ENCODE results near the gene XPO6. TPM values are rescaled to one million over a fixed set of nuclear protein-coding genes. Genes with fewer than 3 reads are reported as not detected.
A peak's percentile ranks its signal among the peaks of the same experiment; 100 is the strongest.

Gene XPO6
- total RNA-seq, 1 donor from 2014 or later: 155 TPM

DNA sequence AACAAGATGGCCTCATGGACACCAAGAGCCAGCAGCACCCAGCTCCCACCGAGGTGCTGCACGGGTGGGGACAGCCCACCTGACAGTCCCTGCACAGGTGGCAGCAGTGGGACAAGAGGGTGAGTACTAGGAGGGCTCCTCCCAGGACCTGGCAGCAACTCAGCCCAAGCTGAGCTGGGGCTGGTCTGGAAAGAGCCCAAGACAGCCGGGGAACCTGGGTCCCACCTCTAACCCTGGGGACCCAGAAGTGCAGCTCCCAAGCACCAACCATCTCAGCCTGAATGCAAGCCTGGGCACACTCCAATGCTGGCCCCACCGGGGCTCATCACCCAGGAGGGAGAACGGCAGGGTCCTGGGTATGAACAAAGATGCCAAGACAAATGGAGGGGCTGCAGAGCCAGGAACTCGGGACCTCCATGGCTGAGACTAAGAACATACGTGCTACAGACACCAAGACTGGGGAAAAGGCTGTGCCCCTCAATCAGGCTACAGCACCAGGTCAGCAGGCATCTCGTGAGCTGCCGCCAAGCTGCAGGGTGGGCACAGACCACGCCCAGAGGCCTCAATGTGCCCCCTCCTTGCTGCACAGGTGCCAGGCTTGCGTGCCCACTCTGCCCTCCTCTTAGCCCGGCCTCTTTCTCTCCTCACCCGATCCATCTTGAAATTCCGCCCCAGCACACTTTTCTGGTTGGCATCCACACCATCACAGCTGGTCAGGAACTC lies 110.8 kb downstream of the XPO6 start:
- Mint-ChIP-seq H3K4me3 (ENCODE audit: unreplicated experiment) (no peak overlapping the region), H3K27ac (ENCODE audit: unreplicated experiment) (no peak overlapping the region), H3K27me3 (ENCODE audit: unreplicated experiment) (peaks cover 13% of the 10 kb centered on the region), H3K9me3 (ENCODE audit: unreplicated experiment) (no peaks in the 10 kb centered on the region), H3K4me1 (ENCODE audit: unreplicated experiment) (peaks cover 5% of the 10 kb centered on the region), H3K36me3 (ENCODE audit: low read depth, unreplicated experiment) (peaks cover 55% of the 10 kb centered on the region)
- DNase-seq (ENCODE audit: low spot score): no peak
- no peak for TF ChIP-seq CTCF (IDR thresholded peaks at IDR 0.05; ENCODE audit: unreplicated experiment)

GRCh38 chr16:28098959-28099945 lies 112.5 kb downstream of the XPO6 start:
- H3K27me3 Mint-ChIP-seq (ENCODE audit: unreplicated experiment): peaks cover 15% of the 10 kb centered on the region
- DNase-seq (ENCODE audit: low spot score): no peak
- H3K9me3 Mint-ChIP-seq (ENCODE audit: unreplicated experiment): no peaks in the 10 kb centered on the region
- H3K36me3 Mint-ChIP-seq (ENCODE audit: low read depth, unreplicated experiment): peaks cover 44% of the 10 kb centered on the region
- peaks cover 5% of the 10 kb centered on the region for H3K4me1 Mint-ChIP-seq (ENCODE audit: unreplicated experiment)
- no peak overlapping the region for H3K27ac Mint-ChIP-seq (ENCODE audit: unreplicated experiment)
- TF ChIP-seq CTCF (IDR thresholded peaks at IDR 0.05; ENCODE audit: unreplicated experiment): no peak
- H3K4me3 Mint-ChIP-seq (ENCODE audit: unreplicated experiment): no peak overlapping the region

- no peak for TF ChIP-seq CTCF (IDR thresholded peaks at IDR 0.05; ENCODE audit: unreplicated experiment)
- Mint-ChIP-seq H3K4me1 (ENCODE audit: unreplicated experiment) (peaks cover 5% of the 10 kb centered on the region), H3K27ac (ENCODE audit: unreplicated experiment) (no peak overlapping the region), H3K4me3 (ENCODE audit: unreplicated experiment) (peak overlapping the region; percentile 57), H3K36me3 (ENCODE audit: low read depth, unreplicated experiment) (peaks cover 39% of the 10 kb centered on the region), H3K9me3 (ENCODE audit: unreplicated experiment) (no peaks in the 10 kb centered on the region), H3K27me3 (ENCODE audit: unreplicated experiment) (peaks cover 15% of the 10 kb centered on the region)
- DNase-seq (ENCODE audit: low spot score): no peak
These were observed 113.4 kb downstream of the XPO6 start for GRCh38 chr16:28098171-28098958.

DNA sequence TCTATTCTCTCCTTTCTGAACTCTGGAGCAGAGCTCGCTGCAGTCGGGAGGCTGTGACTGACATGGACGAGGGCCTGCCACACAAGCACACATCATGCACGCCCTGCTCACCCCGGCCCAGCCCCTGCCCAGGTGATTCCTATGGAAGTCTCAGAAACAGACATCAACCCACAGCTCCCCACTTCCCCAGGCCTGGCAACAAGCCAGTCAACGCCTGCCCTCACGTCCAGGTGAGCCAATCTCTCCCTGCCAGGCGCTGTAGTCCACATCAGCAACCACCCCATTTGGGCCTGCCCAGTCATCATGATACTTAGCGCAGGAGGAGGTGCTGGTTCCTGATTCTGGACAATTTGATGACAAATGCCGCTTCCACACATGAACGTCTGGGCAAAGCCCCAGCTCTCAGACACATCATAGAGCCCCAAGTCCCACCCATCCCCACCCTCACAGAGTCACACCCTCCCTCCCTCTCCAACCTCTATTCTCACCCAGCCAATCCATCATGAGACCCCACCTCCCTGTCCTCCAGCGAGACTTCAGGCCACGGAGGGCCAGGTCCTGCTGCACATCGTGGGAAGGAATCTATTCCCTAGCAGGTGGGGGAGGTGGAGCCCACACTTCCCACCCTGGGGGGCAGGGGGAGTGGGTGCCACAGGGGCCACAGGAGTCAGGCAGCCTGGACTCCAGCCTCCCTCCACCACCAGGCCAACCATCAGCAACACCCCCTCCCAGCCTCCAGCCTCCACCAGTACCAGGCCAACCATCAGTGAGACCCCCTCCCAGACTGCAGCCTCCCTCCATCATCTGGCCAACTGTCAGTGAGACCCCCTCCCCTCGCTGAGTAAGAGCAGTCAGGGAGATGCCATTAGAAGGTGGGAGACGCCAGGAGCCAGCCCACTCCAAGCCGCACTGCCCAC lies 114.5 kb downstream of the XPO6 start:
- H3K9me3 Mint-ChIP-seq (ENCODE audit: unreplicated experiment): no peaks in the 10 kb centered on the region
- DNase-seq (ENCODE audit: low spot score): no peak
- H3K27me3 Mint-ChIP-seq (ENCODE audit: unreplicated experiment): peaks cover 15% of the 10 kb centered on the region
- no peak for TF ChIP-seq CTCF (IDR thresholded peaks at IDR 0.05; ENCODE audit: unreplicated experiment)
- peaks cover 33% of the 10 kb centered on the region for H3K36me3 Mint-ChIP-seq (ENCODE audit: low read depth, unreplicated experiment)
- peaks cover 5% of the 10 kb centered on the region for H3K4me1 Mint-ChIP-seq (ENCODE audit: unreplicated experiment)
- no peak overlapping the region for H3K4me3 Mint-ChIP-seq (ENCODE audit: unreplicated experiment)
- H3K27ac Mint-ChIP-seq (ENCODE audit: unreplicated experiment): no peak overlapping the region
